Glutamatergic neuron (in vitro differentiated cells): Measurements from ENCODE around the gene DYNLT5. TPM values are rescaled to one million over a fixed set of nuclear protein-coding genes. Genes with fewer than 3 reads are reported as not detected.

ENCODE experiments used
- DNase-seq: peaks from one replicate; pipeline ENCODE4 v3.0.0; 2022
- H3K27ac Mint-ChIP-seq: one replicate; pipeline ENCODE4 v1.8.0; 2020; ENCODE audit warnings: mild to moderate bottlenecking, mixed read lengths, inconsistent platforms; ENCODE audit not compliant: unreplicated experiment
- H3K27me3 Mint-ChIP-seq: one replicate; pipeline ENCODE4 v1.8.0; 2020; ENCODE audit warnings: mild to moderate bottlenecking, moderate library complexity, mixed read lengths, inconsistent platforms; ENCODE audit not compliant: unreplicated experiment
- H3K36me3 Mint-ChIP-seq: one replicate; pipeline ENCODE4 v1.8.0; 2020; ENCODE audit warnings: mild to moderate bottlenecking, mixed read lengths, inconsistent platforms; ENCODE audit not compliant: unreplicated experiment
- H3K4me1 Mint-ChIP-seq: one replicate; pipeline ENCODE4 v1.8.0; 2020; ENCODE audit warnings: mild to moderate bottlenecking, low read depth, mixed read lengths, inconsistent platforms; ENCODE audit not compliant: unreplicated experiment
- H3K4me3 Mint-ChIP-seq: one replicate; pipeline ENCODE4 v1.8.0; 2020; ENCODE audit warnings: mild to moderate bottlenecking, mixed read lengths, inconsistent platforms; ENCODE audit not compliant: unreplicated experiment
- H3K9me3 Mint-ChIP-seq: one replicate; pipeline ENCODE4 v1.8.0; 2020; ENCODE audit warnings: mild to moderate bottlenecking, moderate library complexity, mixed read lengths, inconsistent platforms; ENCODE audit not compliant: unreplicated experiment
- CTCF ChIP-seq: fragments of 200-600 bp; sonication (generic); IDR thresholded peaks from one replicate; pipeline ENCODE4 v1.5.0; 2021; ENCODE audit not compliant: partially characterized antibody, unreplicated experiment
- total RNA-seq: library from RNA; stranded (reverse); fragmentation: NEBNext Ultra II Directional; extraction: Animal tissue kit (Norgen Biotek cat#: 25700); gene quantifications from one replicate; pipeline ENCODE4 v1.2.1, GENCODE V29; 2021; ENCODE audit not compliant: unreplicated experiment

The DYNLT5 gene
- total RNA-seq, 1 donor from 2014 or later: 1.4 TPM

GRCh38 chr1:66747501-66747900 is 4.8 kb upstream of the DYNLT5 start:
- Mint-ChIP-seq H3K36me3 (peaks cover 3% of the 10 kb centered on the region), H3K4me3 (no peak overlapping the region), H3K27ac (no peak overlapping the region), H3K4me1 (no peaks in the 10 kb centered on the region), H3K9me3 (no peaks in the 10 kb centered on the region), H3K27me3 (peaks cover 1% of the 10 kb centered on the region)
- no peak for DNase-seq
- no peak for TF ChIP-seq CTCF

GRCh38 chr1:66750577-66750976 is 1.7 kb upstream of the DYNLT5 start:
- H3K4me1 Mint-ChIP-seq: peaks cover 4% of the 10 kb centered on the region
- TF ChIP-seq CTCF: no peak
- H3K9me3 Mint-ChIP-seq: no peaks in the 10 kb centered on the region
- H3K4me3 Mint-ChIP-seq: no peak overlapping the region
- H3K27ac Mint-ChIP-seq: no peak overlapping the region
- DNase-seq: no peak
- peaks cover 3% of the 10 kb centered on the region for H3K27me3 Mint-ChIP-seq
- H3K36me3 Mint-ChIP-seq: no peaks in the 10 kb centered on the region

GRCh38 chr1:66751160-66751559 is 1.1 kb upstream of the DYNLT5 start:
- no peak overlapping the region for H3K27ac Mint-ChIP-seq
- no peak for TF ChIP-seq CTCF
- DNase-seq: no peak
- H3K9me3 Mint-ChIP-seq: no peaks in the 10 kb centered on the region
- no peak overlapping the region for H3K4me3 Mint-ChIP-seq
- peaks cover 4% of the 10 kb centered on the region for H3K4me1 Mint-ChIP-seq
- H3K36me3 Mint-ChIP-seq: no peaks in the 10 kb centered on the region
- peaks cover 3% of the 10 kb centered on the region for H3K27me3 Mint-ChIP-seq

- no peak overlapping the region for H3K27ac Mint-ChIP-seq
Measured at GRCh38 chr1:66752671-66753371, 562 bp downstream of the DYNLT5 start.

More at GRCh38 chr1:66752671-66753371, 562 bp downstream of the DYNLT5 start:
- Mint-ChIP-seq H3K27me3 (peaks cover 3% of the 10 kb centered on the region), H3K9me3 (no peaks in the 10 kb centered on the region), H3K4me3 (peak overlapping the region; percentile 70), H3K4me1 (peaks cover 10% of the 10 kb centered on the region), H3K36me3 (no peaks in the 10 kb centered on the region)
- no peak for DNase-seq
- TF ChIP-seq CTCF: no peak
